Smooth muscle cell (in vitro differentiated cells): ENCODE measurements around the gene MAPRE2. TPM values are rescaled to one million over a fixed set of nuclear protein-coding genes. Genes with fewer than 3 reads are reported as not detected.

ENCODE experiments used
- DNase-seq: peaks from one replicate; lab custom pipeline; 2025; ENCODE audit not compliant: unreplicated experiment; lab: John Stamatoyannopoulos, UW
- H2AFZ ChIP-seq: fragments of 200-600 bp; sonication (generic); 2 replicates; pipeline ENCODE4 v1.6.0; 2016; ENCODE audit warnings: antibody characterized with exemption, low read depth, mild to moderate bottlenecking
- H3F3A ChIP-seq: fragments of 200-600 bp; sonication (generic); 2 replicates; pipeline ENCODE4 v1.6.0; 2017; ENCODE audit warnings: antibody characterized with exemption, low read depth
- H3K27ac ChIP-seq: fragments of 200-600 bp; sonication (generic); 2 replicates; pipeline ENCODE4 v1.5.1; 2016; ENCODE audit warnings: low read depth, mild to moderate bottlenecking
- H3K27me3 ChIP-seq: fragments of 200-600 bp; sonication (generic); 2 replicates; pipeline ENCODE4 v1.6.1; 2016; ENCODE audit warnings: low read depth, mild to moderate bottlenecking
- H3K36me3 ChIP-seq: fragments of 200-600 bp; sonication (generic); 2 replicates; pipeline ENCODE4 v1.5.1; 2016; ENCODE audit warnings: low read depth
- H3K4me1 ChIP-seq: fragments of 200-600 bp; sonication (generic); 2 replicates; pipeline ENCODE4 v1.5.1; 2016; ENCODE audit warnings: low read depth
- H3K4me2 ChIP-seq: fragments of 200-600 bp; sonication (generic); 2 replicates; pipeline ENCODE4 v1.6.0; 2016; ENCODE audit warnings: mild to moderate bottlenecking
- H3K4me3 ChIP-seq: fragments of 200-600 bp; sonication (generic); 2 replicates; pipeline ENCODE4 v1.5.1; 2016; ENCODE audit warnings: mild to moderate bottlenecking
- H3K79me2 ChIP-seq: fragments of 200-600 bp; sonication (generic); 2 replicates; pipeline ENCODE4 v1.6.0; 2016; ENCODE audit warnings: low read depth, mild to moderate bottlenecking
- H3K9ac ChIP-seq: fragments of 200-600 bp; sonication (generic); 2 replicates; pipeline ENCODE4 v1.6.0; 2016; ENCODE audit warnings: low read depth
- H3K9me3 ChIP-seq: fragments of 200-600 bp; sonication (generic); replicated peaks from 2 replicates; pipeline ENCODE4 v1.5.1; 2016; ENCODE audit warnings: low read depth
- H4K20me1 ChIP-seq: fragments of 200-600 bp; sonication (generic); 2 replicates; pipeline ENCODE4 v1.6.0; 2016; ENCODE audit warnings: low read depth
- WGBS: methylation state at CpG from one replicate; pipeline ENCODE4 v1.1.7; 2016; ENCODE audit warnings: low lambda C conversion rate; 5-methylcytosine and 5-hydroxymethylcytosine counted together
- polyA plus RNA-seq: library from polyadenylated mRNA; unstranded; fragments of >200 nt; fragmentation: Nextera tagmentation; extraction: Ambion mirVana; gene quantifications from 2 replicates; pipeline ENCODE4 v1.2.1, GENCODE V29; 2016
- total RNA-seq: library from RNA; depleted of rRNA; stranded (reverse); fragments of >200 nt; gene quantifications from 2 replicates; pipeline ENCODE4 v1.2.3, GENCODE V29; 2014
- TF ChIP-seq, protein P1 (sequence below): fragments of 200-600 bp; sonication (generic); IDR thresholded peaks from 2 replicates; pipeline ENCODE4 v1.5.1; 2017; ENCODE audit warnings: borderline replicate concordance, mild to moderate bottlenecking, antibody characterized with exemption; ENCODE audit not compliant: insufficient read depth, poor library complexity, severe bottlenecking

MAPRE2 gene
- total and polyA plus RNA-seq, 2 experiments from 2014 or later: 11.2 to 21.8 TPM

DNA sequence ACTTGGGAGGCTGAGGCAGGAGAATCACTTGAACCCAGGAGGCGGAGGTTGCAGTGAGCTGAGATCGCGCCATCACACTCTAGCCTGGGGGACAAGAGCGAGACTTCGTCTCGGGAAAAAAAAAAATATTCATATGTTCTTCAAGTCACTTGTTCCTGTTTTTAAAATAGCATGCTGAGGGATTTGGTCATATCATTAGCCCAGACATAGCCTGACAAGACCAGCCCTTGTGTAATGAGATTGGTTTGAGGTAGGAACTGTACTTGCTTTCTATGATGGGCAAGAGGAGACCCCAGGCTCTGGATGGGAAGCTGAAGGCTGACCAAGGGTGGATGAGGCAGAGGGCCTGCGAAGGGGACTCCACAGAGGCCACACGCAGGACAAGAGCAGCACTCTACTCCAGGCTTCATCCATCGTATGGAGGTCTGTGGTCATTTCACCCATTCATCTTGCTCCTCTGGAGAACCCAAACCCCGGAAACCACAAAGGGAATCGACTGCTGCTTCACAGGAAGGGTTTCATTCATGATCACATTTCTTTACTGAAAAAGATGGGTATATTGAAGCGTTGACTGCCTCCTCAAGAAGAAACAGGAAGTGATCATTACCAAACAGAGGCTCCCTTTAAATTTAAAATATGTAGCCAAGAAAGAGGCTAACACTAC is 112.5 kb downstream of the MAPRE2 start:
- Histone ChIP-seq H4K20me1 (no peaks in the 10 kb centered on the region), H3K4me1 (no peaks in the 10 kb centered on the region), H3F3A (no peaks in the 10 kb centered on the region), H3K36me3 (no peaks in the 10 kb centered on the region), H3K27me3 (no peaks in the 10 kb centered on the region), H3K9me3 (no peaks in the 10 kb centered on the region), H3K4me2 (no peak overlapping the region), H3K4me3 (no peak overlapping the region), H3K27ac (no peak overlapping the region), H2AFZ (no peak overlapping the region), H3K79me2 (no peaks in the 10 kb centered on the region), H3K9ac (no peak overlapping the region)
- no peak for DNase-seq
- 92% methylated on average over 12 of the region's 12 CpGs for WGBS
- TF ChIP-seq, protein P1, sequence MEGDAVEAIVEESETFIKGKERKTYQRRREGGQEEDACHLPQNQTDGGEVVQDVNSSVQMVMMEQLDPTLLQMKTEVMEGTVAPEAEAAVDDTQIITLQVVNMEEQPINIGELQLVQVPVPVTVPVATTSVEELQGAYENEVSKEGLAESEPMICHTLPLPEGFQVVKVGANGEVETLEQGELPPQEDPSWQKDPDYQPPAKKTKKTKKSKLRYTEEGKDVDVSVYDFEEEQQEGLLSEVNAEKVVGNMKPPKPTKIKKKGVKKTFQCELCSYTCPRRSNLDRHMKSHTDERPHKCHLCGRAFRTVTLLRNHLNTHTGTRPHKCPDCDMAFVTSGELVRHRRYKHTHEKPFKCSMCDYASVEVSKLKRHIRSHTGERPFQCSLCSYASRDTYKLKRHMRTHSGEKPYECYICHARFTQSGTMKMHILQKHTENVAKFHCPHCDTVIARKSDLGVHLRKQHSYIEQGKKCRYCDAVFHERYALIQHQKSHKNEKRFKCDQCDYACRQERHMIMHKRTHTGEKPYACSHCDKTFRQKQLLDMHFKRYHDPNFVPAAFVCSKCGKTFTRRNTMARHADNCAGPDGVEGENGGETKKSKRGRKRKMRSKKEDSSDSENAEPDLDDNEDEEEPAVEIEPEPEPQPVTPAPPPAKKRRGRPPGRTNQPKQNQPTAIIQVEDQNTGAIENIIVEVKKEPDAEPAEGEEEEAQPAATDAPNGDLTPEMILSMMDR: no peak

- Histone ChIP-seq H4K20me1 (no peaks in the 10 kb centered on the region), H3K9ac (no peak overlapping the region), H3F3A (no peaks in the 10 kb centered on the region), H2AFZ (no peak overlapping the region), H3K4me3 (no peak overlapping the region), H3K36me3 (no peaks in the 10 kb centered on the region), H3K27me3 (no peaks in the 10 kb centered on the region), H3K4me1 (no peaks in the 10 kb centered on the region), H3K4me2 (no peak overlapping the region), H3K27ac (no peak overlapping the region), H3K79me2 (no peaks in the 10 kb centered on the region), H3K9me3 (no peaks in the 10 kb centered on the region)
- 72% methylated on average over 8 of the region's 8 CpGs for WGBS
- DNase-seq: no peak
- TF ChIP-seq, protein P1: no peak
These were observed 114.3 kb downstream of the MAPRE2 start for GRCh38 chr18:35155398-35156117.

DNA sequence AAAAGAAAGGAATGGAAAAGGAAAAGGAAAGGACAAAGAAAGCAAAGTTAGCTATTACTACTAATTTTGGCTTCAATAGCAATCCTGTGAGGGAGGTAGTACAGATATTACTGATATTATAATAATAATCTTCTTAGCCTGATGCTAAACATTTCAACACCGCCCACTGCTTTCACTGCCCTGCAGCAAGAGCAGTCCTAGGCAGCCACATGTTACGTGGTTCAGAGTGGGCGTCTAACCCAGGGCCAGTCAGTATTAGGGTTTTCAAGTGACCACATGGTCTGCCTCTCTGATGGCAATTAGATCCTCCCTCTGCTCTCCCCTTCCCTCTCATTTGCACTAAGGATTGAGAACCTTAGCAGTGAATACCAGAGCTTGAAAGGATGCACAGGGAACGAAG is 116.0 kb downstream of the MAPRE2 start:
- Histone ChIP-seq H4K20me1 (no peaks in the 10 kb centered on the region), H3K9me3 (no peaks in the 10 kb centered on the region), H3K4me1 (no peaks in the 10 kb centered on the region), H2AFZ (no peak overlapping the region), H3K9ac (no peak overlapping the region), H3K4me2 (no peak overlapping the region), H3K36me3 (no peaks in the 10 kb centered on the region), H3K79me2 (no peaks in the 10 kb centered on the region), H3K4me3 (no peak overlapping the region), H3F3A (no peaks in the 10 kb centered on the region), H3K27ac (no peak overlapping the region), H3K27me3 (no peaks in the 10 kb centered on the region)
- TF ChIP-seq, protein P1: no peak
- DNase-seq: no peak
- WGBS: 75% methylated on average over 4 of the region's 4 CpGs
